Ascending aorta (tissue), 2 donors: ENCODE results near the gene DCBLD2. TPM values are rescaled to one million over a fixed set of nuclear protein-coding genes. Genes with fewer than 3 reads are reported as not detected.

ENCODE experiments used
- DNase-seq, 2 donors: peaks; one replicate each; pipeline ENCODE4 v3.0.0-alpha.2; 2019; ENCODE audit warnings: low spot score in 2 of 2
- H3K27ac ChIP-seq, 2 donors: fragments of 200-600 bp; sonication (generic); one replicate each; pipeline ENCODE4 v1.5.1; 2016 to 2017; ENCODE audit warnings: mild to moderate bottlenecking in 1 of 2
- H3K27me3 ChIP-seq: fragments of 200-600 bp; sonication (generic); one replicate; pipeline ENCODE4 v1.5.1; 2017
- H3K36me3 ChIP-seq, 2 donors: fragments of 200-600 bp; sonication (generic); one replicate each; pipeline ENCODE4 v1.5.1; 2016
- H3K4me1 ChIP-seq, 2 donors: fragments of 200-600 bp; sonication (generic); one replicate each; pipeline ENCODE4 v1.5.1; 2016 to 2017; ENCODE audit warnings: mild to moderate bottlenecking in 1 of 2
- H3K4me3 ChIP-seq, 2 donors: fragments of 200-600 bp; sonication (generic); one replicate each; pipeline ENCODE4 v1.5.1; 2016 to 2017; ENCODE audit warnings: mild to moderate bottlenecking in 1 of 2
- H3K9me3 ChIP-seq, 2 donors: fragments of 200-600 bp; sonication (generic); one replicate each; pipeline ENCODE4 v1.5.1; 2016
- intact Hi-C: fragments of 100-400 bp; cut with DNase I; formaldehyde crosslinking; loops from one replicate; pipeline ENCODE4 v1.15.1; 2023
- total RNA-seq: library from RNA; depleted of rRNA; stranded (reverse); fragments of >200 nt; gene quantifications from one replicate; pipeline ENCODE4 v1.1.0, GENCODE V29; 2016
- TF ChIP-seq, protein P1 (sequence below), 3 experiments: fragments of 200-600 bp in 2 of 3; fragments of 450-650 bp in 1 of 3; sonication (generic) in 2 of 3; IDR thresholded peaks; one replicate each; pipeline ENCODE4 v1.5.1; 2016 to 2019; ENCODE audit warnings: antibody characterized with exemption in 3 of 3, mild to moderate bottlenecking in 1 of 3, moderate library complexity in 1 of 3

The DCBLD2 gene
- total RNA-seq, 1 donor from 2014 or later = 16.3 TPM

GRCh38 chr3:98750276-98750919 is 151.1 kb downstream of the DCBLD2 start:
- no peaks in the 10 kb centered on the region for H3K9me3 ChIP-seq
- no peaks in the 10 kb centered on the region for H3K27me3 ChIP-seq
- intact Hi-C loops = no loop called here
- H3K27ac ChIP-seq = no peak overlapping the region
- no peaks in the 10 kb centered on the region for H3K36me3 ChIP-seq
- peaks cover 0 to 12% of the 10 kb centered on the region in 2 donors for H3K4me1 ChIP-seq
- no peak for DNase-seq
- no peak overlapping the region for H3K4me3 ChIP-seq
- TF ChIP-seq, protein P1, sequence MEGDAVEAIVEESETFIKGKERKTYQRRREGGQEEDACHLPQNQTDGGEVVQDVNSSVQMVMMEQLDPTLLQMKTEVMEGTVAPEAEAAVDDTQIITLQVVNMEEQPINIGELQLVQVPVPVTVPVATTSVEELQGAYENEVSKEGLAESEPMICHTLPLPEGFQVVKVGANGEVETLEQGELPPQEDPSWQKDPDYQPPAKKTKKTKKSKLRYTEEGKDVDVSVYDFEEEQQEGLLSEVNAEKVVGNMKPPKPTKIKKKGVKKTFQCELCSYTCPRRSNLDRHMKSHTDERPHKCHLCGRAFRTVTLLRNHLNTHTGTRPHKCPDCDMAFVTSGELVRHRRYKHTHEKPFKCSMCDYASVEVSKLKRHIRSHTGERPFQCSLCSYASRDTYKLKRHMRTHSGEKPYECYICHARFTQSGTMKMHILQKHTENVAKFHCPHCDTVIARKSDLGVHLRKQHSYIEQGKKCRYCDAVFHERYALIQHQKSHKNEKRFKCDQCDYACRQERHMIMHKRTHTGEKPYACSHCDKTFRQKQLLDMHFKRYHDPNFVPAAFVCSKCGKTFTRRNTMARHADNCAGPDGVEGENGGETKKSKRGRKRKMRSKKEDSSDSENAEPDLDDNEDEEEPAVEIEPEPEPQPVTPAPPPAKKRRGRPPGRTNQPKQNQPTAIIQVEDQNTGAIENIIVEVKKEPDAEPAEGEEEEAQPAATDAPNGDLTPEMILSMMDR (IDR thresholded peaks at IDR 0.05) = no peak

- Histone ChIP-seq H3K36me3 (no peaks in the 10 kb centered on the region), H3K27me3 (no peaks in the 10 kb centered on the region), H3K4me3 (no peak overlapping the region), H3K27ac (no peak overlapping the region), H3K4me1 (peaks cover 0 to 7% of the 10 kb centered on the region in 2 donors), H3K9me3 (no peaks in the 10 kb centered on the region)
- TF ChIP-seq, protein P1 (IDR thresholded peaks at IDR 0.05) = no peak
- intact Hi-C loops = no loop called here
- DNase-seq = no peak
These were observed 154.6 kb downstream of the DCBLD2 start for GRCh38 chr3:98746882-98747281.

GRCh38 chr3:98746122-98746521 is 155.4 kb downstream of the DCBLD2 start:
- H3K27ac ChIP-seq = no peak overlapping the region
- no peaks in the 10 kb centered on the region for H3K9me3 ChIP-seq
- peaks cover 0 to 7% of the 10 kb centered on the region in 2 donors for H3K4me1 ChIP-seq
- intact Hi-C loops = no loop called here
- DNase-seq = no peak
- H3K4me3 ChIP-seq = no peak overlapping the region
- H3K36me3 ChIP-seq = no peaks in the 10 kb centered on the region
- TF ChIP-seq, protein P1 (IDR thresholded peaks at IDR 0.05) = no peak
- H3K27me3 ChIP-seq = no peaks in the 10 kb centered on the region

Other genes starting within 250 kb of the DCBLD2 start
- 2.7 TPM for gene ST3GAL6, start 138.4 kb downstream of the DCBLD2 start, total RNA-seq